Neural cell (in vitro differentiated cells): ENCODE data around the gene NHSL1. TPM values are rescaled to one million over a fixed set of nuclear protein-coding genes. Genes with fewer than 3 reads are reported as not detected.

Experiments used
- H2AFZ ChIP-seq: fragments of 200-600, 300-800 bp; sonication (generic), shearing (Covaris generic); 2 replicates; pipeline ENCODE4 v1.6.0; 2014; ENCODE audit warnings: low read depth, mild to moderate bottlenecking, antibody characterized with exemption, low read length, moderate library complexity
- H3F3A ChIP-seq: fragments of 200-600 bp; shearing (Covaris generic); 2 replicates; pipeline ENCODE4 v1.6.1; 2016; ENCODE audit warnings: mild to moderate bottlenecking, moderate library complexity, mixed read lengths, antibody characterized with exemption, low read length; ENCODE audit not compliant: insufficient read depth, poor library complexity, severe bottlenecking
- H3K27ac ChIP-seq: fragments of 200-600, 300-800 bp; sonication (generic), shearing (Covaris generic); 2 replicates; pipeline ENCODE4 v1.5.1; 2014; ENCODE audit warnings: mild to moderate bottlenecking, low read length, moderate library complexity
- H3K27me3 ChIP-seq: fragments of 300-800, 200-600 bp; sonication (generic), shearing (Covaris generic); 2 replicates; pipeline ENCODE4 v1.6.0; 2014; ENCODE audit warnings: mild to moderate bottlenecking, low read depth, low read length, moderate library complexity; ENCODE audit not compliant: insufficient read depth
- H3K36me3 ChIP-seq: fragments of 300-800, 200-600 bp; sonication (generic), shearing (Covaris generic); 2 replicates; pipeline ENCODE4 v1.5.1; 2014; ENCODE audit warnings: mild to moderate bottlenecking, antibody characterized with exemption, low read length, moderate library complexity; ENCODE audit not compliant: insufficient read depth
- H3K4me2 ChIP-seq: fragments of 300-800, 200-600 bp; sonication (generic), shearing (Covaris generic); 2 replicates; pipeline ENCODE4 v1.6.0; 2014; ENCODE audit warnings: mild to moderate bottlenecking, low read length
- H3K4me3 ChIP-seq: fragments of 300-800, 200-600 bp; sonication (generic), shearing (Covaris generic); 2 replicates; pipeline ENCODE4 v1.5.1; 2014; ENCODE audit warnings: mild to moderate bottlenecking, low read length, moderate library complexity
- H3K79me2 ChIP-seq: fragments of 200-600 bp; shearing (Covaris generic); replicated peaks from 2 replicates; pipeline ENCODE4 v1.6.0; 2014; ENCODE audit warnings: mild to moderate bottlenecking, low read length, moderate library complexity; ENCODE audit not compliant: insufficient read depth
- H3K9ac ChIP-seq: fragments of 300-800, 200-600 bp; sonication (generic), shearing (Covaris generic); 2 replicates; pipeline ENCODE4 v1.6.1; 2016; ENCODE audit warnings: mild to moderate bottlenecking, low read length, mixed read lengths
- H3K9me2 ChIP-seq: fragments of 200-600 bp; shearing (Covaris generic); 2 replicates; pipeline ENCODE4 v1.6.1; 2016; ENCODE audit warnings: mild to moderate bottlenecking, low read length, mixed read lengths; ENCODE audit not compliant: insufficient read depth
- H3K9me3 ChIP-seq: fragments of 200-600, 300-800 bp; sonication (generic), shearing (Covaris generic); 2 replicates; pipeline ENCODE4 v1.6.1; 2016; ENCODE audit warnings: mild to moderate bottlenecking, mixed run types, low read length, moderate library complexity, mixed read lengths
- H4K20me1 ChIP-seq: fragments of 200-600 bp; shearing (Covaris generic); 2 replicates; pipeline ENCODE4 v1.6.1; 2016; ENCODE audit warnings: mild to moderate bottlenecking, mixed run types; ENCODE audit not compliant: insufficient read depth
- EP300 ChIP-seq: fragments of 450-650 bp; conservative IDR thresholded peaks from 2 replicates; pipeline ENCODE4 v1.6.1; 2014; ENCODE audit warnings: antibody characterized with exemption, mild to moderate bottlenecking, moderate library complexity; ENCODE audit not compliant: poor library complexity, severe bottlenecking
- EZH2 ChIP-seq: fragments of 200-600, 300-800 bp; shearing (Covaris generic), sonication (generic); IDR thresholded peaks from 2 replicates; pipeline ENCODE4 v1.6.1; 2014; ENCODE audit warnings: antibody characterized with exemption, low read length, borderline replicate concordance, mild to moderate bottlenecking; ENCODE audit not compliant: insufficient read depth, poor library complexity, severe bottlenecking
- MXI1 ChIP-seq: fragments of 450-650 bp; conservative IDR thresholded peaks from 2 replicates; pipeline ENCODE4 v1.6.1; 2014; ENCODE audit warnings: antibody characterized with exemption, mild to moderate bottlenecking; ENCODE audit not compliant: poor library complexity, severe bottlenecking
- POLR2AphosphoS5 ChIP-seq: IDR thresholded peaks from 2 replicates; pipeline ENCODE4 v1.6.1; 2012
- RAD21 ChIP-seq: fragments of 450-650 bp; conservative IDR thresholded peaks from 2 replicates; pipeline ENCODE4 v1.6.1; 2014; ENCODE audit warnings: antibody characterized with exemption, mild to moderate bottlenecking, moderate library complexity
- SMC3 ChIP-seq: fragments of 450-650 bp; conservative IDR thresholded peaks from 2 replicates; pipeline ENCODE4 v1.6.1; 2014; ENCODE audit warnings: antibody characterized with exemption, mild to moderate bottlenecking, moderate library complexity; ENCODE audit not compliant: poor library complexity
- TAF1 ChIP-seq: IDR thresholded peaks from 2 replicates; pipeline ENCODE4 v1.6.1; 2012; ENCODE audit warnings: low read depth
- polyA plus RNA-seq: library from polyadenylated mRNA; depleted of rRNA; stranded (reverse); fragments of >200 nt; gene quantifications from 2 replicates; pipeline ENCODE4 v1.2.3, GENCODE V29; 2014
- TF ChIP-seq, protein P1 (sequence below): IDR thresholded peaks from 2 replicates; pipeline ENCODE4 v1.6.1; 2012; ENCODE audit warnings: borderline replicate concordance
- TF ChIP-seq, protein P2 (sequence below): fragments of 450-650 bp; IDR thresholded peaks from 2 replicates; pipeline ENCODE4 v1.5.1; 2014; ENCODE audit warnings: antibody characterized with exemption, mild to moderate bottlenecking, moderate library complexity; ENCODE audit not compliant: poor library complexity, severe bottlenecking

NHSL1 gene
- polyA plus RNA-seq, 1 donor from 2014 or later = 2.4 TPM

DNA sequence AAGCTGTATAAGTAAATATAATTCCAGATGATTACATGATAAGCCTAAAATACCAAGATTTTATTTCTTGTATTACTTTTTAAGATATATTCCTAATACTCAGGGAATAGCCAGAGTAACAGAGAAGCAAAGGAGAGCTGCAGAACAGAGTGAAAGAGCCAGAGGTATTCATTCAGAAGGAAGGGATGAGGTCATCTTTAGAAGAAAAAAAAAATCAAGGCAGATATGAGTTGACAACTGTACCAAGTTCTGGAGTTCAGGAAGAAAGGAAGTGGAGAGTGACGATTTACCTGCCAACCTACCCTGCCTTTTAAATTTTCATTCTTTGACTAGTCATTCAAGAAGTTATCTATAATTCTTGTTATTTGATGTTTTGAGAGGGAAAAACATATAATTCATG, 28.8 kb upstream of the NHSL1 start:
- H3K4me3 ChIP-seq = no peak overlapping the region
- no peaks in the 10 kb centered on the region for H3K36me3 ChIP-seq
- no peaks in the 10 kb centered on the region for H3K9me3 ChIP-seq
- H3F3A ChIP-seq = no peaks in the 10 kb centered on the region
- H3K27ac ChIP-seq = no peak overlapping the region
- no peaks in the 10 kb centered on the region for H3K27me3 ChIP-seq
- H3K4me2 ChIP-seq = no peak overlapping the region
- no peak for TF ChIP-seq MXI1
- TF ChIP-seq TAF1 = no peak
- TF ChIP-seq, protein P1, sequence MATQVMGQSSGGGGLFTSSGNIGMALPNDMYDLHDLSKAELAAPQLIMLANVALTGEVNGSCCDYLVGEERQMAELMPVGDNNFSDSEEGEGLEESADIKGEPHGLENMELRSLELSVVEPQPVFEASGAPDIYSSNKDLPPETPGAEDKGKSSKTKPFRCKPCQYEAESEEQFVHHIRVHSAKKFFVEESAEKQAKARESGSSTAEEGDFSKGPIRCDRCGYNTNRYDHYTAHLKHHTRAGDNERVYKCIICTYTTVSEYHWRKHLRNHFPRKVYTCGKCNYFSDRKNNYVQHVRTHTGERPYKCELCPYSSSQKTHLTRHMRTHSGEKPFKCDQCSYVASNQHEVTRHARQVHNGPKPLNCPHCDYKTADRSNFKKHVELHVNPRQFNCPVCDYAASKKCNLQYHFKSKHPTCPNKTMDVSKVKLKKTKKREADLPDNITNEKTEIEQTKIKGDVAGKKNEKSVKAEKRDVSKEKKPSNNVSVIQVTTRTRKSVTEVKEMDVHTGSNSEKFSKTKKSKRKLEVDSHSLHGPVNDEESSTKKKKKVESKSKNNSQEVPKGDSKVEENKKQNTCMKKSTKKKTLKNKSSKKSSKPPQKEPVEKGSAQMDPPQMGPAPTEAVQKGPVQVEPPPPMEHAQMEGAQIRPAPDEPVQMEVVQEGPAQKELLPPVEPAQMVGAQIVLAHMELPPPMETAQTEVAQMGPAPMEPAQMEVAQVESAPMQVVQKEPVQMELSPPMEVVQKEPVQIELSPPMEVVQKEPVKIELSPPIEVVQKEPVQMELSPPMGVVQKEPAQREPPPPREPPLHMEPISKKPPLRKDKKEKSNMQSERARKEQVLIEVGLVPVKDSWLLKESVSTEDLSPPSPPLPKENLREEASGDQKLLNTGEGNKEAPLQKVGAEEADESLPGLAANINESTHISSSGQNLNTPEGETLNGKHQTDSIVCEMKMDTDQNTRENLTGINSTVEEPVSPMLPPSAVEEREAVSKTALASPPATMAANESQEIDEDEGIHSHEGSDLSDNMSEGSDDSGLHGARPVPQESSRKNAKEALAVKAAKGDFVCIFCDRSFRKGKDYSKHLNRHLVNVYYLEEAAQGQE = no peak
- TF ChIP-seq, protein P2, sequence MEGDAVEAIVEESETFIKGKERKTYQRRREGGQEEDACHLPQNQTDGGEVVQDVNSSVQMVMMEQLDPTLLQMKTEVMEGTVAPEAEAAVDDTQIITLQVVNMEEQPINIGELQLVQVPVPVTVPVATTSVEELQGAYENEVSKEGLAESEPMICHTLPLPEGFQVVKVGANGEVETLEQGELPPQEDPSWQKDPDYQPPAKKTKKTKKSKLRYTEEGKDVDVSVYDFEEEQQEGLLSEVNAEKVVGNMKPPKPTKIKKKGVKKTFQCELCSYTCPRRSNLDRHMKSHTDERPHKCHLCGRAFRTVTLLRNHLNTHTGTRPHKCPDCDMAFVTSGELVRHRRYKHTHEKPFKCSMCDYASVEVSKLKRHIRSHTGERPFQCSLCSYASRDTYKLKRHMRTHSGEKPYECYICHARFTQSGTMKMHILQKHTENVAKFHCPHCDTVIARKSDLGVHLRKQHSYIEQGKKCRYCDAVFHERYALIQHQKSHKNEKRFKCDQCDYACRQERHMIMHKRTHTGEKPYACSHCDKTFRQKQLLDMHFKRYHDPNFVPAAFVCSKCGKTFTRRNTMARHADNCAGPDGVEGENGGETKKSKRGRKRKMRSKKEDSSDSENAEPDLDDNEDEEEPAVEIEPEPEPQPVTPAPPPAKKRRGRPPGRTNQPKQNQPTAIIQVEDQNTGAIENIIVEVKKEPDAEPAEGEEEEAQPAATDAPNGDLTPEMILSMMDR = no peak
- TF ChIP-seq SMC3 = no peak
- TF ChIP-seq EZH2 = no peak
- no peak for TF ChIP-seq EP300
- H4K20me1 ChIP-seq = no peaks in the 10 kb centered on the region
- no peak overlapping the region for H3K9ac ChIP-seq
- no peaks in the 10 kb centered on the region for H3K79me2 ChIP-seq
- H2AFZ ChIP-seq = no peak overlapping the region
- no peaks in the 10 kb centered on the region for H3K9me2 ChIP-seq

DNA sequence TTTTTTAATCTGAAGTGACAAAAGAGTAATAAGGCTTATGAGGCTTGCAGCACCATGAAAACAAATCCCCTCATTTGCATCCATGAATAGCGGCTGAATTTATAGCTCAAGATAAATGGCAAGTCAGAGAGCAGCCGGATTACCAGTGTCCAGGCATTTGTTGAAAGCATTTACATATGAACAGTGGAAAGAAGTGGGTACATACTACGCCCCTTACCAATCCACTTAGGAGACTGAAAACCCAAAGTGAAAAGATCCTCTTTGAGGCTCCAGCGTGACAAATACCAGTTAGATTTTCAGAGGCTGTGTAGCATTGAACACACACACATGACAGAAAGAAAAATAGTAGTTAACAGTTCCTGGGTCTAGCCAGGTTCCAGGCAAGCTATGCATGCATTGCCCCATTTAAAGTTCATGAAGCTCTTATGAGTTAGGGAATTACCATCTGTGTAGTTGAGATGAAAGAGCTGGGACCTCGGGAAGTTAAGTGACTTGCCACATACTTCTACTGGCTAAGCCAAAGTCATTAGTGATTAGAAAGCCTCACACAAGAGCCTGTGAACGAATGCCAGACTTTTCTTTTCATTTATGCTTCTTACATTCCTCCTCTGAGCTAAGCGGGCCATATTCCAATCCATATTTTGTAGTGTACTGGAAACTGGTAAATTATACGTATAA, 28.3 kb upstream of the NHSL1 start:
- Histone ChIP-seq H3F3A (no peaks in the 10 kb centered on the region), H3K27me3 (no peaks in the 10 kb centered on the region), H3K9me3 (no peaks in the 10 kb centered on the region), H2AFZ (no peak overlapping the region), H3K9ac (no peak overlapping the region), H3K9me2 (no peaks in the 10 kb centered on the region), H4K20me1 (no peaks in the 10 kb centered on the region), H3K79me2 (no peaks in the 10 kb centered on the region), H3K4me2 (no peak overlapping the region), H3K4me3 (no peak overlapping the region), H3K36me3 (no peaks in the 10 kb centered on the region), H3K27ac (no peak overlapping the region)
- no peak for TF ChIP-seq TAF1
- no peak for TF ChIP-seq MXI1
- TF ChIP-seq RAD21 = no peak
- TF ChIP-seq, protein P2 = no peak
- no peak for TF ChIP-seq SMC3
- no peak for TF ChIP-seq POLR2AphosphoS5
- no peak for TF ChIP-seq EP300
- no peak for TF ChIP-seq EZH2
- TF ChIP-seq, protein P1 = no peak
